ENCODE measurements around the gene FNTB.
A peak's percentile ranks its signal among the peaks of the same experiment; 100 is the strongest.

FNTB gene

GRCh38 chr14:65015391-65015790 is 28.7 kb downstream of the FNTB start:
- H3K4me2 ChIP-seq (ENCODE audit: low read length) = no peak overlapping the region
- no peak overlapping the region for H2AFZ ChIP-seq (ENCODE audit: low read depth, low read length)
- no peaks in the 10 kb centered on the region for H3K27me3 ChIP-seq (ENCODE audit: low read depth, low read length)
- H3K27ac ChIP-seq (ENCODE audit: low read length) = no peak overlapping the region
- no peak overlapping the region for H3K9ac ChIP-seq (ENCODE audit: low read length)
- TF ChIP-seq EZH2phosphoT487 (IDR thresholded peaks at IDR 0.05; ENCODE audit: low read depth) (no peak), CTCF (IDR thresholded peaks at IDR 0.05; ENCODE audit: low read depth, low read length) (no peak)
- H3K4me1 ChIP-seq (ENCODE audit: low read length) = no peaks in the 10 kb centered on the region
- H3K9me3 ChIP-seq (ENCODE audit: insufficient read depth, low read length) = no peaks in the 10 kb centered on the region
- no peaks in the 10 kb centered on the region for H3K79me2 ChIP-seq (ENCODE audit: low read length)
- H3K36me3 ChIP-seq (replicated peaks; ENCODE audit: low read depth, low read length) = peaks cover 5% of the 10 kb centered on the region
- H3K4me3 ChIP-seq (ENCODE audit: low read length) = no peak overlapping the region
- H4K20me1 ChIP-seq (ENCODE audit: insufficient read depth, low read length) = no peaks in the 10 kb centered on the region

GRCh38 chr14:65016471-65016870 is 29.8 kb downstream of the FNTB start:
- no peaks in the 10 kb centered on the region for H3K27me3 ChIP-seq (ENCODE audit: low read depth, low read length)
- H3K4me2 ChIP-seq (ENCODE audit: low read length) = no peak overlapping the region
- no peaks in the 10 kb centered on the region for H4K20me1 ChIP-seq (ENCODE audit: insufficient read depth, low read length)
- H3K36me3 ChIP-seq (replicated peaks; ENCODE audit: low read depth, low read length) = peaks cover 5% of the 10 kb centered on the region
- H3K9me3 ChIP-seq (ENCODE audit: insufficient read depth, low read length) = no peaks in the 10 kb centered on the region
- H3K9ac ChIP-seq (ENCODE audit: low read length) = no peak overlapping the region
- H3K4me3 ChIP-seq (ENCODE audit: low read length) = no peak overlapping the region
- H3K4me1 ChIP-seq (ENCODE audit: low read length) = no peaks in the 10 kb centered on the region
- H3K79me2 ChIP-seq (ENCODE audit: low read length) = no peaks in the 10 kb centered on the region
- H3K27ac ChIP-seq (ENCODE audit: low read length) = no peak overlapping the region
- TF ChIP-seq EZH2phosphoT487 (IDR thresholded peaks at IDR 0.05; ENCODE audit: low read depth) (no peak), CTCF (IDR thresholded peaks at IDR 0.05; ENCODE audit: low read depth, low read length) (no peak)
- no peak overlapping the region for H2AFZ ChIP-seq (ENCODE audit: low read depth, low read length)

DNA sequence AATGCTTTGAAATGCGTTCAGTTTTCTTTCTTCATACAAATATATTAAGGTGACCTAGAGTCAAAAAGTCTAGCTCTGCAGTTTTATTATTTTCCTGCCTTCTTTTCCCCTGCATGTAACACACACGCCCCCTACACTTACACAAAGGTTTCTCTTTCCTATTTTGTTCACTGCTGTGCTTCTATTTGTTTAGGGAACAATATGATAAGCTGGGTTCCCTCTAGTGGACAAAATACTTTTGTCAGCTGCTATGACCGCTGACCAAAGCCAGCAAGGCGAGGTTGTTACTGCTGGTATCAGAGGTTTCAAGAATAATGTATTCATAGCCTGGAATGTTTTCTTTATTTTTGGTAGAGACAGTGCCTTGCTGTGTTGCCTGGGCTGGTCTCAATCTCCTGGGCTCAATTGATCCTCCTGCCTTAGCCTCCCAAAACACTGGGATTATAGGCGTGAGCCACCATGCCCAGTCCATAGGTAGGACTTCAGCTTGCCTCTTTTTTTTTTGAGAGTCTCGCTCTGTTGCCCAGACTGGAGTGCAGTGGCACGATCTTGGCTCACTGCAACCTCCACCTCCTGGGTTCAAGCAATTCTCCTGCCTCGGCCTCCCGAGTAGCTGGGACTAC is 33.4 kb downstream of the FNTB start:
- H3K4me1 ChIP-seq (ENCODE audit: low read length) = no peaks in the 10 kb centered on the region
- H3K27me3 ChIP-seq (ENCODE audit: low read depth, low read length) = no peaks in the 10 kb centered on the region
- no peaks in the 10 kb centered on the region for H3K79me2 ChIP-seq (ENCODE audit: low read length)
- H3K4me3 ChIP-seq (ENCODE audit: low read length) = no peak overlapping the region
- no peaks in the 10 kb centered on the region; the same call in 1 of the 2 replicates for H4K20me1 ChIP-seq (ENCODE audit: insufficient read depth, low read length)
- no peak overlapping the region for H2AFZ ChIP-seq (ENCODE audit: low read depth, low read length)
- no peak overlapping the region for H3K9ac ChIP-seq (ENCODE audit: low read length)
- H3K27ac ChIP-seq (ENCODE audit: low read length) = no peak overlapping the region
- no peak for TF ChIP-seq EZH2phosphoT487 (IDR thresholded peaks at IDR 0.05; ENCODE audit: low read depth)
- TF ChIP-seq CTCF (IDR thresholded peaks at IDR 0.05; ENCODE audit: low read depth, low read length) = peak; percentile 35
- H3K36me3 ChIP-seq (replicated peaks; ENCODE audit: low read depth, low read length) = peaks cover 2% of the 10 kb centered on the region
- H3K4me2 ChIP-seq (ENCODE audit: low read length) = no peak overlapping the region
- H3K9me3 ChIP-seq (ENCODE audit: insufficient read depth, low read length) = no peaks in the 10 kb centered on the region

DNA sequence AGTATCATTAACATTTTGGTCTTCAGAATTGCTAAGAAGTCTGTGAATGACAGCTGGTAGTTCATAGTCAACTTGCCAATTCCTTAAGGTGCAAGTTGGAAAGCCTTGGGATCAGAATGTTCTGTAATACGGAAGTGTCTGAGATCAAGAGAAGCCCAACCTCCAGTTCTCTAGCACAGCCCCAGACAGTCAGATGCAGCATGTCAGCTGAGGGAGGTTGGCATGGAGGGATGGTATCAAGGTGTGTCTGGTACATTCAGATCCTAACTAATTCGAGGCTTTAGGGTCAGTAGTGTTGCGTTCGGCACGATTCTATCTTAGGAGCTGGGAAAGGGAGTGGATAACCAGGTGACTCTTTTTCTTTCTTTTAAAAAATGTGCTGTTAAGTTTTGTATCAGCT is 38.3 kb downstream of the FNTB start:
- Histone ChIP-seq H3K36me3 (replicated peaks; ENCODE audit: low read depth, low read length) (peaks cover 5% of the 10 kb centered on the region), H3K9ac (ENCODE audit: low read length) (no peak overlapping the region), H3K4me2 (ENCODE audit: low read length) (no peak overlapping the region), H3K4me3 (ENCODE audit: low read length) (no peak overlapping the region), H3K79me2 (ENCODE audit: low read length) (no peaks in the 10 kb centered on the region), H3K9me3 (ENCODE audit: insufficient read depth, low read length) (no peaks in the 10 kb centered on the region), H4K20me1 (ENCODE audit: insufficient read depth, low read length) (no peaks in the 10 kb centered on the region; the same call in 1 of the 2 replicates), H3K27ac (ENCODE audit: low read length) (no peak overlapping the region), H2AFZ (ENCODE audit: low read depth, low read length) (no peak overlapping the region), H3K27me3 (ENCODE audit: low read depth, low read length) (no peaks in the 10 kb centered on the region), H3K4me1 (ENCODE audit: low read length) (no peaks in the 10 kb centered on the region)
- no peak for TF ChIP-seq CTCF (IDR thresholded peaks at IDR 0.05; ENCODE audit: low read depth, low read length)
- no peak for TF ChIP-seq EZH2phosphoT487 (IDR thresholded peaks at IDR 0.05; ENCODE audit: low read depth)
